ENCODE measurements around the gene COMMD9. TPM values are rescaled to one million over a fixed set of nuclear protein-coding genes. Genes with fewer than 3 reads are reported as not detected.

COMMD9 gene
- total and polyA plus RNA-seq, 10 of the 15 experiments (the other 5 are each of a cell fraction or from before 2014, with no cell fraction given) = 31.4 to 119 (median 56.2) TPM

GRCh38 chr11:36330411-36330810 lies 41.2 kb upstream of the COMMD9 start:
- ChIA-PET RAD21 (ENCODE audit: unreplicated experiment) (no interaction called here), CTCF (interaction anchor here (0.6 kb wide), 1 partner anchor 16 kb away, joined by 3 read pairs; no protein-coding TSS in a partner anchor), POLR2A (no interaction called here), SMC1A (ENCODE audit: uncharacterized antibody, unreplicated experiment) (no interaction called here)
- DNase-seq (ENCODE audit: low read depth, low spot score) = no peak
- H4K20me1 ChIP-seq (ENCODE audit: control insufficient read depth, insufficient read depth) = no peaks in the 10 kb centered on the region
- H3K27ac ChIP-seq (ENCODE audit: control insufficient read depth, insufficient read depth) = no peak overlapping the region
- H3K4me1 ChIP-seq (ENCODE audit: control insufficient read depth, insufficient read depth, low read length) = 0 out of 2 replicates have a peak, but pooled peaks cover 7% of the 10 kb centered on the region
- intact Hi-C loops (cut with micrococcal nuclease; ENCODE audit: unreplicated experiment) = no loop called here
- TF ChIP-seq RFX5 (IDR thresholded peaks at IDR 0.05; ENCODE audit: low read depth, low read length) (no peak), MTA3 (IDR thresholded peaks at IDR 0.05; ENCODE audit: borderline replicate concordance, low read length) (no peak), IKZF2 (IDR thresholded peaks at IDR 0.05) (no peak), SREBF1 (IDR thresholded peaks at IDR 0.05; ENCODE audit: low read length) (no peak), POLR2AphosphoS2 (IDR thresholded peaks at IDR 0.05; ENCODE audit: low read depth, low read length) (no peak), MEF2B (IDR thresholded peaks at IDR 0.05; ENCODE audit: partially characterized antibody, poor library complexity, severe bottlenecking) (no peak), YBX1 (IDR thresholded peaks at IDR 0.05) (no peak), SUPT20H (IDR thresholded peaks at IDR 0.05; ENCODE audit: borderline replicate concordance, control insufficient read depth, low read depth, low read length) (no peak), ZNF274 (IDR thresholded peaks at IDR 0.05; ENCODE audit: insufficient read depth, insufficient read length) (no peak), NR2C1 (IDR thresholded peaks at IDR 0.05) (no peak), KLF5 (IDR thresholded peaks at IDR 0.05; ENCODE audit: partially characterized antibody) (no peak), TCF7 (IDR thresholded peaks at IDR 0.05; ENCODE audit: borderline replicate concordance) (no peak), CBFB (IDR thresholded peaks at IDR 0.05; ENCODE audit: low read depth) (no peak), SMAD1 (IDR thresholded peaks at IDR 0.05; ENCODE audit: low read depth, partially characterized antibody) (no peak), SIN3A (IDR thresholded peaks at IDR 0.05; ENCODE audit: low read depth, low read length) (no peak), PKNOX1 (IDR thresholded peaks at IDR 0.05) (no peak)
- no TSS peak for BruUV-seq (replicated peaks)
- FAIRE-seq = no peak
- no peak overlapping the region for H2AFZ ChIP-seq (ENCODE audit: control insufficient read depth, low read depth, low read length)
- in situ Hi-C loops (cut with MboI) = no loop called here
- no peak for ATAC-seq
- no peak overlapping the region for H3K9ac ChIP-seq (ENCODE audit: control insufficient read depth, insufficient read depth, low read length)
- no peak overlapping the region for H3K4me2 ChIP-seq (ENCODE audit: control insufficient read depth, insufficient read depth)
- no peaks in the 10 kb centered on the region for H3K79me2 ChIP-seq (ENCODE audit: control insufficient read depth, insufficient read depth, low read length)
- no peak overlapping the region for H3K4me3 ChIP-seq
- H3K27me3 ChIP-seq (replicated peaks in 1 of 2; ENCODE audit: control insufficient read depth in 2 of 2, insufficient read depth in 2 of 2, low read length in 1 of 2) = no peaks in the 10 kb centered on the region
- H3K36me3 ChIP-seq (ENCODE audit: control insufficient read depth in 2 of 2, insufficient read depth in 2 of 2, low read length in 1 of 2) = no peaks in the 10 kb centered on the region
- 46% methylated on average over 2 of the region's 2 CpGs for WGBS (ENCODE audit: insufficient coverage, insufficient replicate concordance, low lambda C conversion rate, missing lambda C conversion rate)
- no peaks in the 10 kb centered on the region; the same call in 2 of the 3 replicates for H3K9me3 ChIP-seq (replicated peaks; ENCODE audit: control insufficient read depth, insufficient read depth, low read length)
